Loucy (cell line): ENCODE measurements around the gene SPRED2.

Experiments
- H2AFZ ChIP-seq: fragments of 200-600 bp; sonication (generic); 2 replicates; pipeline ENCODE4 v1.6.0; 2016; ENCODE audit warnings: antibody characterized with exemption, mild to moderate bottlenecking, low read length, moderate library complexity
- H3F3A ChIP-seq: fragments of 200-600 bp; 2 replicates; pipeline ENCODE4 v1.6.0; 2016; ENCODE audit warnings: antibody characterized with exemption, low read depth, mild to moderate bottlenecking
- H3K27me3 ChIP-seq: fragments of 200-600 bp; sonication (generic); 2 replicates; pipeline ENCODE4 v1.6.1; 2014; ENCODE audit warnings: low read length, mild to moderate bottlenecking; ENCODE audit not compliant: insufficient read depth, poor library complexity, severe bottlenecking
- H3K36me3 ChIP-seq: fragments of 200-600 bp; sonication (generic); 2 replicates; pipeline ENCODE4 v1.6.1; 2016; ENCODE audit warnings: low read length; ENCODE audit not compliant: insufficient read depth
- H3K4me1 ChIP-seq: fragments of 200-600 bp; sonication (generic); 2 replicates; pipeline ENCODE4 v1.5.1; 2014; ENCODE audit warnings: low read length, mild to moderate bottlenecking; ENCODE audit not compliant: insufficient read depth, poor library complexity, severe bottlenecking
- H3K4me2 ChIP-seq: fragments of 200-600 bp; sonication (generic); 2 replicates; pipeline ENCODE4 v1.6.0; 2014; ENCODE audit warnings: antibody characterized with exemption, low read length, low read depth, mild to moderate bottlenecking; ENCODE audit not compliant: poor library complexity, severe bottlenecking
- H3K4me3 ChIP-seq: fragments of 200-600 bp; sonication (generic); 2 replicates; pipeline ENCODE4 v1.5.1; 2014; ENCODE audit warnings: low read length, mild to moderate bottlenecking, mixed read lengths; ENCODE audit not compliant: poor library complexity, severe bottlenecking
- H3K79me2 ChIP-seq: fragments of 200-600 bp; sonication (generic); 2 replicates; pipeline ENCODE4 v1.6.1; 2014; ENCODE audit warnings: low read length; ENCODE audit not compliant: insufficient read depth
- H3K9ac ChIP-seq: fragments of 200-600 bp; sonication (generic); 2 replicates; pipeline ENCODE4 v1.6.0; 2014; ENCODE audit warnings: mild to moderate bottlenecking, low read depth, low read length, moderate library complexity; ENCODE audit not compliant: poor library complexity, severe bottlenecking
- H3K9me2 ChIP-seq: fragments of 200-600 bp; sonication (generic); replicated peaks from 2 replicates; pipeline ENCODE4 v1.6.1; 2016; ENCODE audit warnings: low read depth, low read length, mixed read lengths
- H3K9me3 ChIP-seq: fragments of 200-600 bp; sonication (generic); 2 replicates; pipeline ENCODE4 v1.6.1; 2014; ENCODE audit warnings: mild to moderate bottlenecking, antibody characterized with exemption, low read length, low read depth; ENCODE audit not compliant: insufficient read depth
- H4K20me1 ChIP-seq: fragments of 200-600 bp; sonication (generic); 2 replicates; pipeline ENCODE4 v1.6.0; 2014; ENCODE audit warnings: antibody characterized with exemption, low read length, mild to moderate bottlenecking; ENCODE audit not compliant: insufficient read depth, poor library complexity, severe bottlenecking
- CTCF ChIP-seq: fragments of 200-600 bp; sonication (generic); conservative IDR thresholded peaks from 2 replicates; pipeline ENCODE4 v1.5.1; 2014; ENCODE audit warnings: mild to moderate bottlenecking, antibody characterized with exemption, low read length
- EZH2phosphoT487 ChIP-seq: fragments of 200-600 bp; IDR thresholded peaks from 2 replicates; pipeline ENCODE4 v1.6.1; 2018; ENCODE audit warnings: antibody characterized with exemption, mild to moderate bottlenecking, moderate library complexity, borderline replicate concordance

The SPRED2 gene

GRCh38 chr2:65282477-65283053, 149.8 kb downstream of the SPRED2 start:
- Histone ChIP-seq H3F3A (no peaks in the 10 kb centered on the region), H4K20me1 (no peaks in the 10 kb centered on the region), H2AFZ (no peak overlapping the region), H3K36me3 (no peaks in the 10 kb centered on the region), H3K4me3 (no peak overlapping the region), H3K9me2 (no peaks in the 10 kb centered on the region), H3K27me3 (no peaks in the 10 kb centered on the region), H3K9me3 (no peaks in the 10 kb centered on the region), H3K79me2 (no peaks in the 10 kb centered on the region), H3K4me1 (peaks cover 9% of the 10 kb centered on the region), H3K9ac (no peak overlapping the region), H3K4me2 (no peak overlapping the region)
- TF ChIP-seq EZH2phosphoT487 = no peak
- no peak for TF ChIP-seq CTCF

- TF ChIP-seq EZH2phosphoT487 = no peak
- no peak for TF ChIP-seq CTCF
- no peaks in the 10 kb centered on the region for H3K27me3 ChIP-seq
- H3K4me2 ChIP-seq = no peak overlapping the region
Observed at GRCh38 chr2:65281627-65282351, 150.6 kb downstream of the SPRED2 start.

GRCh38 chr2:65279756-65280155, 152.6 kb downstream of the SPRED2 start:
- no peaks in the 10 kb centered on the region for H3K9me2 ChIP-seq
- H2AFZ ChIP-seq = no peak overlapping the region
- H3K36me3 ChIP-seq = no peaks in the 10 kb centered on the region
- H3K4me3 ChIP-seq = no peak overlapping the region
- no peak overlapping the region for H3K9ac ChIP-seq
- no peak overlapping the region for H3K4me2 ChIP-seq
- H3K4me1 ChIP-seq = peaks cover 9% of the 10 kb centered on the region
- H3K27me3 ChIP-seq = no peaks in the 10 kb centered on the region
- TF ChIP-seq EZH2phosphoT487 (no peak), CTCF (no peak)
- no peaks in the 10 kb centered on the region for H3F3A ChIP-seq
- no peaks in the 10 kb centered on the region for H4K20me1 ChIP-seq
- H3K9me3 ChIP-seq = no peaks in the 10 kb centered on the region
- no peaks in the 10 kb centered on the region for H3K79me2 ChIP-seq

More at GRCh38 chr2:65281627-65282351, 150.6 kb downstream of the SPRED2 start:
- H3K4me3 ChIP-seq = no peak overlapping the region
- H2AFZ ChIP-seq = no peak overlapping the region
- H3F3A ChIP-seq = no peaks in the 10 kb centered on the region
- H3K9ac ChIP-seq = no peak overlapping the region
- H4K20me1 ChIP-seq = no peaks in the 10 kb centered on the region
- no peaks in the 10 kb centered on the region for H3K36me3 ChIP-seq
- H3K4me1 ChIP-seq = peaks cover 9% of the 10 kb centered on the region
- H3K79me2 ChIP-seq = no peaks in the 10 kb centered on the region
- H3K9me3 ChIP-seq = no peaks in the 10 kb centered on the region
- no peaks in the 10 kb centered on the region for H3K9me2 ChIP-seq
